Smooth muscle cell of trachea (primary cell): Measurements from ENCODE around the gene OR8K1. TPM values are rescaled to one million over a fixed set of nuclear protein-coding genes. Genes with fewer than 3 reads are reported as not detected.

ENCODE experiments used
- total RNA-seq: library from RNA; depleted of rRNA; stranded (reverse); fragments of >200 nt; gene quantifications from 2 replicates; pipeline ENCODE4 v1.2.1, GENCODE V29; 2014

The OR8K1 gene
- not detected in 2 replicates for total RNA-seq

GRCh38 chr11:56345739-56346138 is at the start of gene OR8K1:
TSS of gene OR8K1 (plus strand) at chr11:56346039. CDS start at chr11:56346039, 0 bp downstream.

GRCh38 chr11:56314844-56315243 is 31.0 kb upstream of the OR8K1 start, which contains the start of gene OR8K3:
TSS of gene OR8K3 (plus strand) at chr11:56315144. CDS start at chr11:56318307, 3,163 bp downstream.

GRCh38 chr11:56353991-56354390 is 8.2 kb downstream of the OR8K1 start, which contains the start of gene OR8J1:
TSS of gene OR8J1 (plus strand) at chr11:56354291. CDS start at chr11:56360247, 5,956 bp downstream.

GRCh38 chr11:56375324-56375723 is 29.5 kb downstream of the OR8K1 start, which contains the start of gene OR8U1:
TSS of gene OR8U1 (plus strand) at chr11:56375624. CDS start at chr11:56375624, 0 bp downstream.

Other genes starting within 250 kb of the OR8K1 start
- not detected in 2 replicates for gene OR8H2, start 242.4 kb upstream of the OR8K1 start, total RNA-seq
- not detected in 2 replicates for gene OR8H3, start 223.7 kb upstream of the OR8K1 start, total RNA-seq
- gene OR8J3, start 205.8 kb upstream of the OR8K1 start, total RNA-seq = not detected in 2 replicates
- not detected in 2 replicates for gene OR8K5, start 185.7 kb upstream of the OR8K1 start, total RNA-seq
- not detected in 2 replicates for gene OR5J2, start 169.4 kb upstream of the OR8K1 start, total RNA-seq
- gene OR5T2, start 111.8 kb upstream of the OR8K1 start, total RNA-seq = not detected in 2 replicates
- gene OR5T3, start 93.8 kb upstream of the OR8K1 start, total RNA-seq = not detected in 2 replicates
- not detected in 2 replicates for gene OR5T1, start 71.9 kb upstream of the OR8K1 start, total RNA-seq
- not detected in 2 replicates for gene OR8H1, start 53.8 kb upstream of the OR8K1 start, total RNA-seq
- not detected in 2 replicates for gene OR8K3, start 30.9 kb upstream of the OR8K1 start, total RNA-seq
- gene OR8J1, start 8.3 kb downstream of the OR8K1 start, total RNA-seq = not detected in 2 replicates
- gene OR8U1, start 29.6 kb downstream of the OR8K1 start, total RNA-seq = not detected in 2 replicates
- not detected in 2 replicates for gene OR5AL1, start 66.7 kb downstream of the OR8K1 start, total RNA-seq
- not detected in 2 replicates for gene OR5M3, start 127.3 kb downstream of the OR8K1 start, total RNA-seq
- not detected in 2 replicates for gene OR5M8, start 145.3 kb downstream of the OR8K1 start, total RNA-seq
- not detected in 2 replicates for gene OR5M11, start 197.2 kb downstream of the OR8K1 start, total RNA-seq
- gene OR5M10, start 231.7 kb downstream of the OR8K1 start, total RNA-seq = not detected in 2 replicates